NCI-H1048 (cell line): ENCODE results near the gene CLDND1.

Experiments used
- DNase-seq: peaks from one replicate; lab custom pipeline; 2025; lab: John Stamatoyannopoulos, UW

The CLDND1 gene

DNA sequence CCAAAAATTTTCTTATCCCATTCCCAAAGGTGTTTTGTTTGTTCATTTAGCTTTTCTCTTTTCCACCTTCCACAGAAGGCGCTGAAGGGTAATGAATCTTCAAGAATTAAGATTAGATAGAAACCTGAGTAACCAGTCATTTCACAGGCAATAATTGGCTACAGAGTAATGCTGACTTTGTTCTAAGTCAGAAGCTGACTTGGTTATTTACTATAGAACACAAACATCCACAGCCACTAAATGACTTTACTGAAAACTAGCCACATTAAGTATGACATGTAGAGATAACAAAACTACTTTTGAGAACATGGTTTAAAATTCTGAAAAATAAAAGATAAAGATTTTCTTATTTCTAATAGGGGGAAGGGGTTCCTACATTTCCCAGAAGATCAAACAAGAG is 7.8 kb downstream of the CLDND1 start:
- no peak for DNase-seq

DNA sequence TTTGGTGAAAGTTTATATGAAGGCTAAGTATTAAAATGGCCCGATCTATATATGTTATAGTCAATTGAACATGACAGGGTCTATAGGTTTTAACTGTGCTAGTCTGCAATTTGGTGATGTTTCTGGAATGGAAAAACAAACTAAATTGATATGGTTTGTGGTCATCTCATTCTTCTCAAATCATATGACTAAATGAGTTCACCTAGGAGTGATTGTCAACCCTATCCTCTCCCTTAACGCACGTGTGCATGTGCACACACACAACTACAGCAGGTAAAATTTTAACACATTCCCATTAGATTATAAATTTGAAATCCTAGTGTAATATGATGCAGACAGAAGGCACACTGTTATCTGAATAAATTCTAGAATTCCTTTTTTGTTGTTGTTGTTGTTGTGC is 9.0 kb downstream of the CLDND1 start:
- no peak for DNase-seq

DNA sequence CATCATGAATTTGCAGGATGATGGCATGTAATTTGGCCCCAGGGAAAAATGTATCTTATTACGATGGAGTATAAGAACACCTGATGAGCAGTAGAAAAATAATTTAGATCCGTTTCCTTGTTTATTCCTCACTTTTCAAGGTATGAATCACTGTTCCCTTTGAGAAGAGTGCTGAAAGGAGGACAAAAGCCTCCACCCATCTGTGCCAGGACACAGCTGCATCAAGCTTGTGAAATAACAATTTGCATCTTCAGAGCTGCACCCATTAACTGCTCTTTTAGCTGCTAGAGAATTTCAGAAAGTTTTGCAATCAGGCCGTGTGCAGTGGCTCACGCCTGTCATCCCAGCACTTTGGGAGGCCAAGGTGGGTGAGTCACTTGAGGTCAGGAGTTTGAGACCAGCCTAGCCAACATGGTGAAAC is 9.6 kb downstream of the CLDND1 start:
- DNase-seq: no peak

DNA sequence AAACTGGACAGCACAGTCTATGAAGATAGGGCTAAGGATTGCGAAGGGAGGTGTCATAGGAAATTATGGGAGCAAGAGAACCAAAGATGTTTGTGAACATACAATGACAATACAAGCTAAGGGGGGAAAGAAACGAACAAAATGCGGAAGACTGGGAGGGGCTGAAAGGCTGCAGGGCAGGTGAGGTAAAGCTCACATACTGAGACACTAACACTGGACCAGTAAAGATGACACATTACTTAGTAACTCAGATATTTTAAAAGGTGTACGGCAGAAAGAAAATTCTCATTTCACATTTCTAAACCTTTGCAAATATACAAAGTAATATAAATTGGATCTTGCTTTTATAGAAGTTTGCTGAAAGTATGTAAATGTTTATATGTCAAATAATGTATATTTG is 10.1 kb downstream of the CLDND1 start:
- DNase-seq: no peak

DNA sequence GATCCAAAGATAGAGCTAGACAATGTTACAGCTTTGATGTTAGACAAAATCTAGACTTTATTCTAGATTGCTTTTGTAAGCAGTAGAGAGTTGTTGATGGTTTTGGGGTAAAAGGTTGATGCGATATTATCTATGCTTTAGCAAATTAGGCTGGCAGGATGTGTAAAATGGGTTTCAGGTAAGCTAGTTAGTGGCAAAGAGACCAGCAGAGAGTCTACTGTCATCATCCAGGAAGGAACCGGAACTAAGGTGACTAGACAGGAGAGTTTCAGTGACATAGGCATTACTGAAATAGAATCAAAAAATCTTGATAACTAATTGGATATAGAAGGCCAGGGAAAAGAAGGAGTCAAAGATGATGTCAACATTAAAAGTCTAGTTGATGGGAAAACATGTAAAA is 14.1 kb downstream of the CLDND1 start:
- DNase-seq: no peak

DNA sequence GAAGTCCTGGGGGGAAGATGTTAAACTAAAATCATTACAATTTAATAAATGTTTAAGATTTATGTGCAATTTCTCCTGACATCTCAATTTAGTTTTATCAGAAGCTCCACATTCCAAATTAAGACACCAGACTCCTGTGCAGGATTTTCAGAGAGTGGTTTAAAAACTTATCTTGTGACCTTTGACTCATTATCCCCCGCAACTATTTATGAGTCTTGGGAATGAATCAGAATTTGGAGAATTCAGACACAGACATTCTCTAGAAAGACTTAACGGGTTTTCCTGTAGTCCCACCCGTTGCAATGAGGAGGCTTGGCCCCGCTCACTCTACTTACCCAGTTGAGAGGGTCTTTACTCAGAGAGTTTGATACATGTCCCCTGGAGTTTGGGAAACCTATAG is 18.2 kb downstream of the CLDND1 start:
- no peak for DNase-seq

DNA sequence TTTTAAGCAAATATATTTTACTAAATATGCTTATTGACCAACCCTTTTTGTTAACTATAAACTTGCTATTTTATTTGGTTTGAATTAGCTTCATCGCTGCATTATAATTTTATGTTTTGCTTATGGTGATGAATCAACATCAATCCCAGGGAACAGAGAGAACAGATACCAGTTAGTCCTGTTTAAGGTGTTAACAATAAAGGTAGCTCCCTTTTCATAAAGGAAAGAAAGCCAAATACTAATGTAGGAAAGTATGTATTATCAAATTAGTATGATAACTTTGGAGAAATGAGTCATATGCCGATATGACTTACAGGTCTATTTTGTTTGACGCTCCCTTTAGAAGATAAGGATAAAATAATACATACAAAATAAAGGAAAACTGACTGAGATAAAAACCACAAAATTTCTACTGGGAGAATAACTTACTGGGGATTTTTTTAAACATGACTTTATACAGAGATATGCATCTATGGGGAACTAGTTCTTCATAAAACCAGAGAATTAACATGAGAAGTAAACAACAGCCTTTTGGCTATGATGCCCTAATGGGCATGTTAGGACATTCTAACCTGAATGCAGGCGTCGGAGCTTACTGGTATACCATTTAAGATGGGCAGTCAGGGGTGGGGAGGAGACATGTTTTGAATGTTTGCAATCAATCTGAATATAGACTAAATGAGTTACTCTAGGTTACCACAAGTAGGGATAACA is 20.7 kb downstream of the CLDND1 start:
- no peak for DNase-seq

DNA sequence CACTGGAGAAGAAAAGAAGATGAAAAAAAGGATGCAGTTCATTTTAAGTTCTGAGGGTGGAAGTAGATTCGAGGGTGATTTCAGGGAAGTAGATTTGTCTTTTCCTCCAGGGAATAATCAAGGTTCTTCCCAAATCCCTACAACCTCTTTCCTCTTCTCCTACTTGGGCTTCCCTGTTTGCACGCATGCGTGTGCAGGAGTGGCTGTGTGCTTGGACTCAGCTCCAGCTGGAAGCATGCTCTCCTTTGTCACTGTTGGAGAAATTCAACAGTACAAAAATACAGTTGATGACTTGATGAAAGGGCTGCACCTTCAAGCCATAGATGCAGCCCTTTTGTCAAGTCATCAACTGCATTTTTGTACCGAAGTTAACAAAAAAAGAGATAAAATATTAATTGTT is 21.4 kb downstream of the CLDND1 start:
- DNase-seq: no peak

DNA sequence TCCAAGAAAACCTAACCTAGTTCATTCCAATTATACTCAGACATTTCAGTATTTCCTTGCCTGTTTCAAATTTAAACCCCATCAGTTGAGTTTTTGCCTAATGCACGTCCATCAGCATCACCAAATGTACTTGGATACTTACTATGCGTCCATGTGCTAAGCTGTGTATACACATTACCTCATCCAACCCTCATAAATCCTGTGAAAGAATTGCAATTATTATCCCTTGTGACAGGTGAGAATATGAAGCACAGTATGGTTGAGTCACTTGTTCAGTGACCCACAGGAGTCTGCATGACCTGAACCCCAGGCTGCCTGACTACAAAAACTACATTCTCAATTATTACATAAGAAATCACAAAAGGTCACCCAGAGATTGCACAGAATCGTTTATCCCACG is 22.7 kb downstream of the CLDND1 start:
- no peak for DNase-seq

DNA sequence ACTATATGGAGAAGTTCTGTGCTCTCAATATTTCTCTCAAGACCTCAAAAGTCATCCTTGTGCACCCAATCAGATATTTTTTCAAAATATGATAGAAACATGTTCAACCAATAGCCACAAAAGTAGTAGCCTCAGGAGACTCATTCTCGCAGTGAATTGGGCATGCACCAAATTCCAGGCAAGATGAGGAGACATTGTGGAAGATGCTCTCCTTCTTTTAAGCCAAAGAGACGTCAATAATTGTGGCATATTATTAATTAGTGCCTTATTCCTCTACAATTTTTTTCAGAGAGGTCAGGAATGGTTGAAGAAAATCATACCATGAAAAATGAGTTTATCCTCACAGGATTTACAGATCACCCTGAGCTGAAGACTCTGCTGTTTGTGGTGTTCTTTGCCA is 25.3 kb downstream of the CLDND1 start, which contains the start of gene OR5K2:
TSS of gene OR5K2 (plus strand) at position 301 of the 400 bp plus-strand sequence. CDS start at position 301, 0 bp downstream.
- DNase-seq: no peak

DNA sequence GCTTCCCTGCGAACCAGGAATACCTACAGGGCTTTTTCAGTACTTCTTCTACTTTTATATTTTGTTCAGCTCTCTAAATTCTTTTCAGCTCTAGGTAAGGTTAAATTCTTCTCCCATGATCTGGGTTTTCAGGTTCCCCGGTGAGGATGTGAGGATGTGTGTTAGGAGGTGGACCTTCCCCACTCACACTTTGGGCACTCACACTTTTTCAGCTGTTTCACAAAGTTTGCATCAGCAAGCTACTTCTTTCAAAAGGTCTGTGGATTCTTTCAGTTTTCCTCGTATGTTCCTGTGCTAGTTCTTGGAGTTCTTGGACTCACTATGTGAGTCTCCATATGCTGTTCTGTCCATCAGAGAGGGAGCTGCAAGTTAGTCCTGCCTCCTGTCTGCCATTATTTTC is 39.1 kb downstream of the CLDND1 start:
- no peak for DNase-seq

DNA sequence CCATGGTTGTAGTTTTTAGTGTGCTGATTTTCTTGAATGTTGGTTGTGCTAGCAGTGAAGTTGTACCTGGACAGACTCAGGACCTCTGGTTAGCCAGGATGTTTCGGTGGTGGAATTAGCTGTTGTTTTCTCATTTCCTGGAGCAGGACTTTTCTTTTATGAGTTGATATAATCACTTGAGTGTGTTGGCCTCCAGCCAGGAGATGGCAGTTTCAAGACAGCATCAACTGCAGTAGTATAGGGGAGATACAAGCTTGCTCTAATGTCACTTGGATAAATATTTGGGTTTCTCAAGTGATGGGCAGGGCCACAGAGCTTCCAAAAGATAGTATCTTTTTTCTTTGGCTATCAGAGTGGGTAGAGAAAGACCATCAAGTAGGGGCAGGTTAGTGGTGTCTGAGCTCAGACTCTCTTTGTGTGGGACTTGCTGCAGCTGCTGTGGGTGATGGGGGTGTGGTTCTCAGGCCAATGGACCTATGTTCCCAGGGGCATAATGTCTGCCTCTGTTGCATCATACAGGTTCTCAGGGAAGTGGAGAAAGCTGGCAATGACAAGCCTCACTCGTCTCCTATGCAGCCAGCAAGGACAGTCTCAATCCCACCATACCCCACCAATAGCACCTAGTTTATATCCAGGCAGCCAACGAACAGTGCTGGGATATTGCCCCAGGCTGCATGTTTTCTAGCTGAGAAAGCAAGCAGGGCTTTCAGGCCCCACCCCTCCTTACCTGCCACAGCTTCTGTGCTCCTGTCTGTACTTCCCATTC is 39.8 kb downstream of the CLDND1 start:
- DNase-seq: no peak
